Activated CD4-positive, CD25-positive, alpha-beta regulatory T cell treated with anti-CD3 and anti-CD28 coated beads, Interleukin-2, amount 50 U/mL, for 72 hours (primary cell): ENCODE results near the gene AKAP10.
"Not testable (repeated sequence)": the region's sequence is repeated elsewhere in the genome, so short reads cannot be mapped to it uniquely, and the experiment has no call there.

Source experiments
- DNase-seq: peaks from one replicate; pipeline ENCODE4 v3.0.0; 2021

The AKAP10 gene

DNA sequence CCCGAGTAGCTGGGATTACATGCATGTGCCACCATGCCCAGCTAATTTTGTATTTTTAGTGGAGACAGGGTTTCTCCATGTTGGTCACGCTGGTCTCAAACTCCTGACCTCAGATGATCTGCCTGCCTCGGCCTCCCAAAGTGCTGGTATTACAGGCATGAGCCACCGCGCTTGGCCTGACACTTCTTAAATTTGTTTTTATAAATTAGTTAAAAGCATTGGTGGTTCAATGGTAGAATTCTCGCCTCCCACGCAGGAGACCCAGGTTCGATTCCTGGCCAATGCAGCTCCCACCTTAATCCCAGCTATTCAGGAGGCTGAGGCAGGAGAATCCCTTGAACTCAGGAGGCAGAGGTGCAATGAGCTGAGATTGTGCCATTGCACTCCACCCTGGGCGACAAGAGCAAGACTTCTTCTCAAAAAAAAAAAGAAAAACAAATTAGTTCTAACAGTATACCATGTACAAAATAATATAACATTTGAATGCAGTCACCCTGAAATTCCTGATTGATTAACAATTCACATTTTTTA lies 116.9 kb downstream of the AKAP10 start:
- DNase-seq = not testable (repeated sequence)

DNA sequence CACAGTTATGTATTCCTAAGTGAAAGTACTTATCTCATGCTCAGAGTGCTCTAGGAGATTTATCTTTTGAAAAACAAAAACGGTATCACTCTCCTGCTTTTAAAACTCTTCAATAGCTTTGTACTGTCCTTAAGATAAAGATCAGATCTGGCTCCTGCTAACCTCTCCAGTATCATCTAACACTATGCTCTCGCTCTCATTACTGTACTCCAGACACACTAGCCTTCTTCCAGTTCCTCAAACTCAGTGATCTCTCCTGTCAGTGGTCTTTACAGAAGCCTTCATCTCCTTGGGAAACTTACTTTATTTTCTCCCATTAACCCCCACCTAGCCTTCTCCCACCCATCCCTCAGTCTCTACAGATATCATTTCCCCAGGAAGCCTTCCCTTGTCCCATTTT lies 120.0 kb downstream of the AKAP10 start:
- DNase-seq = no peak
